ENCODE data around the gene R3HDM4. TPM values are rescaled to one million over a fixed set of nuclear protein-coding genes. Genes with fewer than 3 reads are reported as not detected.

Gene R3HDM4
- total RNA-seq, 1 experiment from 2014 or later = 57.7 TPM

DNA sequence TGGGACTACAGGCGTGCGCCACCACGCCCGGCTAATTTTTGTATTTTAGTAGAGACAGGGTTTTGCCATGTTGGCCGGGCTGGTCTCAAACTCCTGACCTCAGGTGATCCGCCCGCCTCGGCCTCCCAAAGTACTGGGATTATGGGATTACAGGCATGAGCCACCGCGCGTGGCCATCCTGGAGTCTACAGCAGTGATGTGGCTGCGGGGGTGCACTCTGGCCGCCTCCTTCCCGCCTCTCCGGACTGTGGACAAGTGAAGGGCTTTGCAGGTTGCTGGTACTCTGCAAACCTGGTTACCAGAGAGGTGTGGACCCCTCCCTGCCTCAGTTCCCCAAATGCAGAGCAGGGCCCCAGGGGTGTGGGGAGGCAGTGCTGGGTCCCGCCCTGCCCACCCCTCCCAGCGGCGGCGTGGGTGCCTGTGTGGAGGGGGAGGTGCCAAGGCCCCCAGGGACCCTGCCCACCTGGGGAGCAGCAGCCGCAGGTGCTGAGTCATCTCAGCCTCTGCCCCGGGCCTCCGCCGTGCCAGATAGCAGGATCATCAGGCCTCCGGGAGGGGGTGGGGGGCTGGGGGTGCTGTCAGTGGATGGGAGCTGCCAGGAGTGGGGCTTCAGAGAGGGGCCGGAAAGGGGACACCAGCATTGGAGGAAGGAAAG, 36.0 kb upstream of the R3HDM4 start:
- peaks cover 7% of the 10 kb centered on the region for H3K4me1 Mint-ChIP-seq (ENCODE audit: low read depth, unreplicated experiment)
- peak in 1 of 2 experiments; percentile 39 for DNase-seq
- Histone ChIP-seq H3K27me3 (replicated peaks; ENCODE audit: control insufficient read depth, insufficient read depth, low read length) (no peaks in the 10 kb centered on the region), H3K4me1 (peaks cover 49% of the 10 kb centered on the region), H3K9me3 (no peaks in the 10 kb centered on the region), H3K36me3 (ENCODE audit: control insufficient read depth, insufficient read depth, low read length) (peaks cover 1% of the 10 kb centered on the region), H3K4me3 (ENCODE audit: low read depth, low read length) (no peak overlapping the region)
- BruUV-seq (replicated peaks) = no TSS peak
- intact Hi-C loops (cut with micrococcal nuclease; ENCODE audit: unreplicated experiment) = no loop called here
- H3K27me3 Mint-ChIP-seq (ENCODE audit: insufficient read depth, unreplicated experiment) = no peaks in the 10 kb centered on the region
- H3K4me3 Mint-ChIP-seq (ENCODE audit: unreplicated experiment) = no peak overlapping the region
- ChIA-PET CTCF (no interaction called here), POLR2A (interaction anchor here (0.9 kb wide), 1 partner anchor 8 kb away, joined by 4 read pairs; no protein-coding TSS in a partner anchor)
- peak overlapping the region; percentile 74 for H3K27ac Mint-ChIP-seq (ENCODE audit: unreplicated experiment)
- H3K9me3 Mint-ChIP-seq (ENCODE audit: unreplicated experiment) = no peaks in the 10 kb centered on the region
- TF ChIP-seq, protein P1, sequence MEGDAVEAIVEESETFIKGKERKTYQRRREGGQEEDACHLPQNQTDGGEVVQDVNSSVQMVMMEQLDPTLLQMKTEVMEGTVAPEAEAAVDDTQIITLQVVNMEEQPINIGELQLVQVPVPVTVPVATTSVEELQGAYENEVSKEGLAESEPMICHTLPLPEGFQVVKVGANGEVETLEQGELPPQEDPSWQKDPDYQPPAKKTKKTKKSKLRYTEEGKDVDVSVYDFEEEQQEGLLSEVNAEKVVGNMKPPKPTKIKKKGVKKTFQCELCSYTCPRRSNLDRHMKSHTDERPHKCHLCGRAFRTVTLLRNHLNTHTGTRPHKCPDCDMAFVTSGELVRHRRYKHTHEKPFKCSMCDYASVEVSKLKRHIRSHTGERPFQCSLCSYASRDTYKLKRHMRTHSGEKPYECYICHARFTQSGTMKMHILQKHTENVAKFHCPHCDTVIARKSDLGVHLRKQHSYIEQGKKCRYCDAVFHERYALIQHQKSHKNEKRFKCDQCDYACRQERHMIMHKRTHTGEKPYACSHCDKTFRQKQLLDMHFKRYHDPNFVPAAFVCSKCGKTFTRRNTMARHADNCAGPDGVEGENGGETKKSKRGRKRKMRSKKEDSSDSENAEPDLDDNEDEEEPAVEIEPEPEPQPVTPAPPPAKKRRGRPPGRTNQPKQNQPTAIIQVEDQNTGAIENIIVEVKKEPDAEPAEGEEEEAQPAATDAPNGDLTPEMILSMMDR (IDR thresholded peaks at IDR 0.05; ENCODE audit: insufficient read depth in 1 of 2, low read depth in 1 of 2, low read length in 1 of 2, severe bottlenecking in 1 of 2, unreplicated experiment in 1 of 2) = no peak
- H3K36me3 Mint-ChIP-seq (ENCODE audit: insufficient read depth, unreplicated experiment) = peaks cover 93% of the 10 kb centered on the region

DNA sequence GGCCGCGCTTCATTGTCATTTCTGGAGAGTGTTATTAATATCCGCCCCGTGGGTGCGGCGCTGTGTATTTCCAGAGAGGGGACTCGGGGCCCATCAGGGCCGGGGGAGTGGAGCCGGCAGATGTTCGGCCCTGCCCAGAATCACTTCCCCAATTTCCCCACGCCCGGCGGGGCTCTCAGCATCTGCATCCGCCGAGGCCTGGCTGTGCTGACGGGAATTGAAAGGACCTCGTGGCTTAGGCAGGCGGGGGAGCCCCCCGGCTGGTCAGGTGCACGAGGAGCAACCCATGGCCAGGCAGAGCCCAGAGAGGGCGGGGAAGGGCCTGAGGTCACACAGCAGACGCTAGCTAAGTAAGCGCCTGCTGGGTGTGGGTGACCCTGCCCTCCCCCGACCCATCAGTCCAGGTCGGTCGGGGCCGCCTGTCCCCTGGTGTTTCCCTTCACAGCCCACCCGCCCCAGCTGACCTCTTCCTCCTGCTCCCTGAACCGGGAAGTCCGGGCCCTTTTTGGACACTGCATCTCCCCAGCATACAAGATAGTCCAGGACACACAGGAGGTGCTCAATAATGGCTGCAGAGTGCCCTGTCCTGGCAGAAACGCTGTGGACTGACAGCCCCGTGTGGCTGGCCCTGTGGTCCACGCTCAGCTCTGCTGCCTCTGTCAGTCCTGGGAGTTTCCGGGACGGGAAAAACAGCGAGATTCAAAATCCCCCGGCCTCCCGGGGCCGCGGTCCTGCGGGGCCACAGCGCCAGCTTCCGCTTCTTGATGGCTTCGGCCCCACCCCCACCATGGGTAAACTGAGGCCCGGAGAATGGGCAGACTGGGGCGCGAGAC, 34.9 kb upstream of the R3HDM4 start:
- POLR2A ChIA-PET = interaction anchor here (0.9 kb wide), 1 partner anchor 9 kb away, joined by 4 read pairs; no protein-coding TSS in a partner anchor
- no peak for DNase-seq

DNA sequence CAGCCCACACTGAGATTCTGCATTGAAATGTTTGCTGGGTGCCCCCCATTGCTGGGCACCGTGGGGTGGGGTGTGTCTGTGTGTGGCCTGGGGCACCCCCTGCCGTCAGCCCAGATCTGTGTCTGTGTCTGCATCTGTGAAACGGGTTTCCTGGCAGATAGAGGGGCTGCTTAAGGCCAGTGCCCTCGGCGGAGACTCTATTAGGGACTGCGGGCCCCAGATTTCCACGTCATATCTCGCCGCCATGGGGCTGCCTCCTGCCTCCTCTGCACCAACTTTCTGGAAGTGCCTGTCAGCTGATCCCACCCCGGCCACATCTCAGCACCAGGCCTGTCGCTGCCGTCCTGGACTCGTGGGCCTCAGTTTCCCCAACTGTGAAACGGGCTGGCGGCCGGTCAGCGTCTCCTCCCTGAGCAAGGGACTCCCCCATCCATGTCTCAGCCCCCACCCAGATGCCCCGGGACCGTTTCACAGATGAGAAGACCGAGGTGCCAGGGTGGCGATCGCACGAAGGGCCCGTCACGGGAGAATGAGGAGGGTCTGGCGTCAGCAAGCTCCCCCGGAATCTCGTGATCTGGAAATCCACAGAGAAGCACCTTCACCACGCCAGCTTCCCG, 34.2 kb upstream of the R3HDM4 start:
- Histone ChIP-seq H3K36me3 (ENCODE audit: control insufficient read depth, insufficient read depth, low read length) (peaks cover 3% of the 10 kb centered on the region), H3K9me3 (no peaks in the 10 kb centered on the region), H3K27me3 (replicated peaks; ENCODE audit: control insufficient read depth, insufficient read depth, low read length) (no peaks in the 10 kb centered on the region), H3K4me1 (peaks cover 43% of the 10 kb centered on the region), H3K4me3 (ENCODE audit: low read depth, low read length) (no peak overlapping the region)
- H3K9me3 Mint-ChIP-seq (ENCODE audit: unreplicated experiment) = no peaks in the 10 kb centered on the region
- H3K36me3 Mint-ChIP-seq (ENCODE audit: insufficient read depth, unreplicated experiment) = peaks cover 92% of the 10 kb centered on the region
- H3K4me1 Mint-ChIP-seq (ENCODE audit: low read depth, unreplicated experiment) = peaks cover 7% of the 10 kb centered on the region
- no peak overlapping the region for H3K4me3 Mint-ChIP-seq (ENCODE audit: unreplicated experiment)
- no peak for DNase-seq
- POLR2A ChIA-PET = no interaction called here
- intact Hi-C loops (cut with micrococcal nuclease; ENCODE audit: unreplicated experiment) = no loop called here
- no TSS peak for BruUV-seq (replicated peaks)
- TF ChIP-seq, protein P1 (IDR thresholded peaks at IDR 0.05; ENCODE audit: insufficient read depth in 1 of 2, low read depth in 1 of 2, low read length in 1 of 2, severe bottlenecking in 1 of 2, unreplicated experiment in 1 of 2) = no peak
- CTCF ChIA-PET = no interaction called here
- H3K27me3 Mint-ChIP-seq (ENCODE audit: insufficient read depth, unreplicated experiment) = no peaks in the 10 kb centered on the region
- no peak overlapping the region for H3K27ac Mint-ChIP-seq (ENCODE audit: unreplicated experiment)

More for the DNA sequence above, 34.9 kb upstream of the R3HDM4 start:
- Histone ChIP-seq H3K4me3 (ENCODE audit: low read depth, low read length) (no peak overlapping the region), H3K36me3 (ENCODE audit: control insufficient read depth, insufficient read depth, low read length) (peaks cover 3% of the 10 kb centered on the region), H3K27me3 (replicated peaks; ENCODE audit: control insufficient read depth, insufficient read depth, low read length) (no peaks in the 10 kb centered on the region), H3K4me1 (peaks cover 43% of the 10 kb centered on the region), H3K9me3 (no peaks in the 10 kb centered on the region)
- no peak overlapping the region for H3K4me3 Mint-ChIP-seq (ENCODE audit: unreplicated experiment)
- intact Hi-C loops (cut with micrococcal nuclease; ENCODE audit: unreplicated experiment) = no loop called here
- no peaks in the 10 kb centered on the region for H3K27me3 Mint-ChIP-seq (ENCODE audit: insufficient read depth, unreplicated experiment)
- H3K9me3 Mint-ChIP-seq (ENCODE audit: unreplicated experiment) = no peaks in the 10 kb centered on the region
- TF ChIP-seq, protein P1 (IDR thresholded peaks at IDR 0.05; ENCODE audit: insufficient read depth in 1 of 2, low read depth in 1 of 2, low read length in 1 of 2, severe bottlenecking in 1 of 2, unreplicated experiment in 1 of 2) = no peak
- peak overlapping the region; percentile 74 for H3K27ac Mint-ChIP-seq (ENCODE audit: unreplicated experiment)
- H3K36me3 Mint-ChIP-seq (ENCODE audit: insufficient read depth, unreplicated experiment) = peaks cover 92% of the 10 kb centered on the region
- H3K4me1 Mint-ChIP-seq (ENCODE audit: low read depth, unreplicated experiment) = peaks cover 7% of the 10 kb centered on the region
- BruUV-seq (replicated peaks) = no TSS peak
- CTCF ChIA-PET = no interaction called here
